GM08714 (cell line): Measurements from ENCODE around the gene ACRV1.
A peak's percentile ranks its signal among the peaks of the same experiment; 100 is the strongest.

Experiments
- H3K4me3 ChIP-seq: fragments of 200-500 bp; sonication (Bioruptor generic); 2 replicates; pipeline ENCODE4 v1.5.1; 2014; ENCODE audit warnings: mild to moderate bottlenecking, low read length, inconsistent platforms
- ZNF274 ChIP-seq: IDR thresholded peaks from 2 replicates; pipeline ENCODE4 v1.6.1; 2012; ENCODE audit warnings: mild to moderate bottlenecking, low read depth, low read length

Gene ACRV1

DNA sequence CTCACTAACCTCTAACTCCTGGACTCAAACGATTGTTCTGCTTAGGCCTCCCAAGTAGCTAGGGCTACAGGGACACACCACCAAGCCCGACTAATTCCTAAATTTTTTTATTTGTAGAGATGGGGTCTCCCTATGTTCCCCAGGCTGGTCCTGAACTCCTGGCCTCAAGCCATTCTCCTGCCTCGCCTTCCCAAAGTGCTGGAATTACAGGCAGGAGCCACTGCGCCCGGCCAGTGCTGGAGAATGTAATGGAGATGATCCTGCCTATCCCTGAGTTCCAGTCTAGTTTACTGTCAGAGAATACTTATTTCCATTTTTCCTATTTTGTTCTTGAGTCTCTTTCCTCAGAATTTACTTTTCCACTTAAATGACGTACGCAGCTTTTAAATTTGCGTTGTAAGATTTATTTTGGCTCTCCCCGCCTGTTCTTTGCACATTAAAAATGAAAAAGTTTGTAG, 55.9 kb downstream of the ACRV1 start, which contains the start of gene CHEK1:
TSS of gene CHEK1 (plus strand) at position 408 of the 458 bp plus-strand sequence. CDS start 1,606 bp downstream, outside the sequence.
- TF ChIP-seq ZNF274: no peak
- H3K4me3 ChIP-seq: peak within 1 kb of the TSS; percentile 79

DNA sequence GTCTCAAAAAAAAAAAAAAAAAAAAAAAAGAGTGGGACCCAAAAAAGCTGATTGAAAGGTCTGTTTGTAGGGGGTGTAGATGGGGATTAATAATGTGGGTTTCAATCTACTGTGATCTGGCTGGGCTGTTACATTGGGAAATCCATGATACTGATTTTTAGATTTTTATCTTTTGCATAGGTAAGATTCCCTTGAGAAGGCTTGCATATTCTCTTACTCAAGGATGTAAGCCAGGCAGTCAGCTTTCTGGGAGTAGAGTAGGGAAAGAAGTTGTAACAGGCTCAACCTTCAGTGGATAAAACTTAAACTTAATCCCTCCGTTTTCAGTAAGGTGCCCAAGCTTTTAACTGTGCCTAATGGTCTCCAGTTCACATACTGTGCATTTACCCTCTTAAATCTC, 57.6 kb downstream of the ACRV1 start:
- no peak overlapping the region for H3K4me3 ChIP-seq
- no peak for TF ChIP-seq ZNF274

DNA sequence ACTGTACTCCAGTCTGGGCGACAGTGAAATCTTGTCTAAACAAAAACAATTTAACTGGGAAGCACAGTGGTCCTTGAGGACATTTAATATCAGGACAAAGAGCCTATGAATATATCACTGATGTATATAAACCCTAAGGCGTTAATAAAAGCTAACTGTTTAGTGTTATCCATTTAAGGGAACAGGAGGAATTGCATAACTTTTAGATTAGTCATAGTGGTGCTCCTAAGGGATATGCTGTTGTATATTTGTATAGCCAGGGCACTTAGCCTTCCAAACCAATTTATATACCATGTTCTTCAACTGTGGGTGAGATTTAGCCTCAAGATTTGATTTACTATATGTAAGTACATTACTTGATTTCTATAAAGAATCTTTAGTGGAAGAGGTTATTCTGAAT, 58.7 kb downstream of the ACRV1 start:
- no peak overlapping the region for H3K4me3 ChIP-seq
- TF ChIP-seq ZNF274: no peak
